HFFc6 (cell line): ENCODE results near the gene CHID1. TPM values are rescaled to one million over a fixed set of nuclear protein-coding genes. Genes with fewer than 3 reads are reported as not detected.

Experiments
- DNase-seq: peaks from one replicate; pipeline ENCODE4 v3.0.0-alpha.2; 2018
- H3K27ac Mint-ChIP-seq: 2 replicates; pipeline ENCODE4 v1.8.0; 2020; ENCODE audit warnings: mild to moderate bottlenecking, mixed read lengths
- H3K27me3 Mint-ChIP-seq: 2 replicates; pipeline ENCODE4 v1.8.0; 2021; ENCODE audit warnings: mild to moderate bottlenecking, moderate library complexity, mixed read lengths; ENCODE audit not compliant: insufficient read depth
- H3K36me3 Mint-ChIP-seq: 2 replicates; pipeline ENCODE4 v1.8.0; 2021; ENCODE audit warnings: low read depth, mixed read lengths
- H3K4me1 Mint-ChIP-seq: 2 replicates; pipeline ENCODE4 v1.8.0; 2020; ENCODE audit warnings: low read depth, mixed read lengths
- H3K4me3 Mint-ChIP-seq: 2 replicates; pipeline ENCODE4 v1.8.0; 2020; ENCODE audit warnings: mild to moderate bottlenecking, moderate library complexity, mixed read lengths
- H3K9me3 Mint-ChIP-seq: 2 replicates; pipeline ENCODE4 v1.8.0; 2020; ENCODE audit warnings: mild to moderate bottlenecking, mixed read lengths
- CTCF ChIP-seq: fragments of 200-600 bp; sonication (generic); IDR thresholded peaks from 2 replicates; pipeline ENCODE4 v1.5.0; 2021; ENCODE audit warnings: antibody characterized with exemption, mild to moderate bottlenecking
- total RNA-seq, 6 experiments: library from RNA; stranded (reverse); fragmentation: NEBNext Ultra II Directional; extraction: Animal tissue kit (Norgen Biotek cat#: 25700); gene quantifications; 2 replicates in 1 of 6; 3 replicates in 5 of 6; pipeline ENCODE4 v1.2.3, GENCODE V29; 2021

Gene CHID1
- total RNA-seq, 6 experiments from 2014 or later = 116 to 145 (median 133) TPM

DNA sequence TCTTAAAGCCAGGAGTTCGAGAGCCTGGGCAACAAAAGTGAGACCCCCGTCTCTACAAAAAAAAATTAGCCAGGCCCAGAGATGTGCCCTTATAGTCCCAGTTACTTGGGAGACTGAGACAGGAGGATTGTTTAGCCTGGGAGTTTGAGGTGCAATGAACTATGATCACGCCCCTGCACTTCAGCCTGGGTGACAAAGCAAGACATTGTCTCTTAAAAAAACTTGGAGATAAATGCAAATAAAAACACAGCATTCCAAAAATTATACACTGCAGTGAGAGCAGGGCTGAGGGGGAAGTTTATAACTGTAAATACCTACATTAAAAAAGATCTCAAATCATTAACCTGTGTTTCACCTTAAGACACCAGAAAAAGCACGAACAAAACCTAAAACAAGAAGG lies 37.1 kb upstream of the CHID1 start:
- DNase-seq = no peak
- H3K27ac Mint-ChIP-seq = no peak overlapping the region
- TF ChIP-seq CTCF = no peak
- H3K36me3 Mint-ChIP-seq = peaks cover 43% of the 10 kb centered on the region
- H3K4me3 Mint-ChIP-seq = no peak overlapping the region
- no peaks in the 10 kb centered on the region for H3K27me3 Mint-ChIP-seq
- peaks cover 10% of the 10 kb centered on the region; the same call in 1 of the 2 replicates for H3K9me3 Mint-ChIP-seq
- peaks cover 13% of the 10 kb centered on the region for H3K4me1 Mint-ChIP-seq

- DNase-seq = no peak
- Mint-ChIP-seq H3K4me3 (no peak overlapping the region), H3K4me1 (peaks cover 23% of the 10 kb centered on the region), H3K9me3 (peaks cover 10% of the 10 kb centered on the region; the same call in 1 of the 2 replicates), H3K27me3 (no peaks in the 10 kb centered on the region), H3K36me3 (peaks cover 43% of the 10 kb centered on the region), H3K27ac (no peak overlapping the region)
- no peak for TF ChIP-seq CTCF
These were observed 35.4 kb upstream of the CHID1 start for GRCh38 chr11:945986-946385.

- Mint-ChIP-seq H3K9me3 (peaks cover 10% of the 10 kb centered on the region; the same call in 1 of the 2 replicates), H3K27me3 (no peaks in the 10 kb centered on the region), H3K27ac (peak overlapping the region; percentile 13; the same call in 1 of the 2 replicates), H3K4me1 (peaks cover 32% of the 10 kb centered on the region), H3K36me3 (peaks cover 42% of the 10 kb centered on the region), H3K4me3 (no peak overlapping the region)
- no peak for TF ChIP-seq CTCF
- DNase-seq = no peak
These were observed 34.3 kb upstream of the CHID1 start for GRCh38 chr11:944711-945470.

GRCh38 chr11:942823-943222 lies 32.2 kb upstream of the CHID1 start:
- peaks cover 26% of the 10 kb centered on the region for H3K36me3 Mint-ChIP-seq

GRCh38 chr11:940496-941135 lies 30.0 kb upstream of the CHID1 start:
- H3K4me3 Mint-ChIP-seq = no peak overlapping the region
- DNase-seq = no peak
- no peak for TF ChIP-seq CTCF
- no peak overlapping the region for H3K27ac Mint-ChIP-seq
- H3K27me3 Mint-ChIP-seq = no peaks in the 10 kb centered on the region
- H3K4me1 Mint-ChIP-seq = peaks cover 32% of the 10 kb centered on the region
- H3K36me3 Mint-ChIP-seq = peaks cover 15% of the 10 kb centered on the region
- H3K9me3 Mint-ChIP-seq = no peaks in the 10 kb centered on the region

More at GRCh38 chr11:942823-943222, 32.2 kb upstream of the CHID1 start:
- no peak for DNase-seq
- no peak for TF ChIP-seq CTCF
- Mint-ChIP-seq H3K4me3 (no peak overlapping the region), H3K27ac (peak overlapping the region; percentile 50; the same call in 1 of the 2 replicates), H3K4me1 (peaks cover 32% of the 10 kb centered on the region), H3K27me3 (no peaks in the 10 kb centered on the region), H3K9me3 (peaks cover 2% of the 10 kb centered on the region; the same call in 1 of the 2 replicates)
